Erythroblast (primary cell): ENCODE measurements around the gene AOPEP.

Source experiments
- GATA1 ChIP-seq: IDR thresholded peaks from 2 replicates; pipeline ENCODE4 v1.6.1; 2011; ENCODE audit warnings: low read depth, mild to moderate bottlenecking, control low read depth, low read length, moderate library complexity
- POLR2A ChIP-seq: IDR thresholded peaks from 2 replicates; pipeline ENCODE4 v1.6.1; 2011; ENCODE audit warnings: mild to moderate bottlenecking, low read length

- no peak for TF ChIP-seq POLR2A
- TF ChIP-seq GATA1 = no peak
These were observed 367.5 kb downstream of the AOPEP start for GRCh38 chr9:95094002-95094401.
